ENCODE data around the gene RND2.

RND2 gene

DNA sequence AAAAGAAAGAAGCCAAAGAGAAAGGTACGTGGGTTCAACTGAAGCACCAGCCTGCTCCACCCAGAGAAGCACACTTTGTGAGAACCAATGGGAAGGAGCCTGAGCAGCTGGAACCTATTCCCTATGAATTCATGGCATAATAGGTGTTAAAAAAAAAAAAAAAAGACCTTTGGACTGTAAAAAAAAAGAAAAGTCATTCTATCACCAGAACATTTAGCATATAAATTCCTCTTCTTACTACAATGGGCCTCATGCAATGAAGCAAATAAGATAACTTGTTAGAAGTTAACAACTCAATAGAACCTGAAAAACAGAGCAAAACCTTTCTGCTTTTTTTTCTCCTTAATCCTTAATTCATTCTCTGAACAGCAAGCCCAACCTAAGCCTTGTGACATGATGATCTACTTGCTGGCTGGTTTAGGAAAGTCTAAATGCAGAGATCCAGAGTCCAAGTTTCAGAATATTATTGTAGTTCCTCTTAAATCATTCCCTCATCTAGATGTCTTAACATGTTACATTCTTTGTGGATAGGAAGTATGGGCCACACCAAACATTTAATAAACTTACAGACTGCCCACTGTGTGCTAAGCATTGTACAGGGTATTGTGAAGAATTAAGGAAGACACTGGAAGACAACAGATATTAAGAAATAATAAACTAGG is 54.7 kb downstream of the RND2 start:
- DNase-seq: no peak
